GM21528 (cell line): ENCODE results near the gene B3GNT3.

Source experiments
- ATAC-seq: cut with Tn5 transposase; IDR thresholded peaks from one replicate; pipeline ENCODE4 v1.9.1; 2021; ENCODE audit warnings: mild to moderate bottlenecking, moderate library complexity; ENCODE audit not compliant: unreplicated experiment, low FRiP score

Gene B3GNT3

GRCh38 chr19:17830567-17831418 is 35.9 kb downstream of the B3GNT3 start:
- ATAC-seq, result no peak

GRCh38 chr19:17831419-17831888 is 36.5 kb downstream of the B3GNT3 start:
- no peak for ATAC-seq

- ATAC-seq, result no peak
These were observed 37.7 kb downstream of the B3GNT3 start for GRCh38 chr19:17832443-17833208.

- no peak for ATAC-seq
These were observed 39.6 kb downstream of the B3GNT3 start for GRCh38 chr19:17834350-17835181.

- no peak for ATAC-seq
These were observed 40.5 kb downstream of the B3GNT3 start for GRCh38 chr19:17835182-17836006.

GRCh38 chr19:17836530-17836929 is 41.6 kb downstream of the B3GNT3 start:
- no peak for ATAC-seq

- ATAC-seq, result no peak
These were observed 43.0 kb downstream of the B3GNT3 start for GRCh38 chr19:17837972-17838371.

GRCh38 chr19:17840019-17840418 is 45.1 kb downstream of the B3GNT3 start:
- no peak for ATAC-seq

GRCh38 chr19:17841371-17841809 is 46.5 kb downstream of the B3GNT3 start:
- no peak for ATAC-seq

- ATAC-seq, result no peak
These were observed 47.1 kb downstream of the B3GNT3 start for GRCh38 chr19:17841810-17842662.

GRCh38 chr19:17842663-17843291 is 47.8 kb downstream of the B3GNT3 start:
- no peak for ATAC-seq

GRCh38 chr19:17843292-17843827 is 48.4 kb downstream of the B3GNT3 start:
- ATAC-seq, result no peak

- no peak for ATAC-seq
These were observed 49.1 kb downstream of the B3GNT3 start for GRCh38 chr19:17843908-17844490.

- no peak for ATAC-seq
These were observed 51.2 kb downstream of the B3GNT3 start for GRCh38 chr19:17846146-17846545.

- peak; percentile 52 for ATAC-seq
These were observed 52.8 kb downstream of the B3GNT3 start, which contains the start of gene JAK3 for GRCh38 chr19:17847538-17848366. Gene JAK3 (minus strand): TSS chr19:17847982. CDS start chr19:17844417, 3,565 bp downstream.

GRCh38 chr19:17848595-17849292 is 53.8 kb downstream of the B3GNT3 start:
- no peak for ATAC-seq
